NK-92 treated with Interleukin-12 subunit alpha and Interleukin-12 subunit beta, amount 100 ng/mL, for 24 hours (cell line): ENCODE measurements around the gene ANKAR.
"Not testable (repeated sequence)": the region's sequence is repeated elsewhere in the genome, so short reads cannot be mapped to it uniquely, and the experiment has no call there.

Source experiments
- DNase-seq: peaks from one replicate; lab custom pipeline; 2025; lab: John Stamatoyannopoulos, UW

ANKAR gene

GRCh38 chr2:189674374-189675112, at the start of gene ANKAR:
Gene ANKAR (plus strand): TSS chr2:189674670. CDS start chr2:189676491, 1,821 bp downstream.
- DNase-seq = peak; percentile 62

- no peak for DNase-seq
Measured at GRCh38 chr2:189625636-189626035, 48.8 kb upstream of the ANKAR start.

- no peak for DNase-seq
Measured at GRCh38 chr2:189627789-189628188, 46.7 kb upstream of the ANKAR start.

GRCh38 chr2:189628817-189629530, 45.5 kb upstream of the ANKAR start:
- DNase-seq = no peak

- no peak for DNase-seq
Measured at GRCh38 chr2:189629531-189630453, 44.7 kb upstream of the ANKAR start.

GRCh38 chr2:189631849-189632248, 42.6 kb upstream of the ANKAR start:
- no peak for DNase-seq

GRCh38 chr2:189633392-189633811, 41.1 kb upstream of the ANKAR start:
- no peak for DNase-seq

GRCh38 chr2:189635353-189635752, 39.1 kb upstream of the ANKAR start:
- DNase-seq = no peak

GRCh38 chr2:189638301-189639006, 36.0 kb upstream of the ANKAR start:
- DNase-seq = no peak

GRCh38 chr2:189639007-189639609, 35.4 kb upstream of the ANKAR start:
- no peak for DNase-seq

- DNase-seq = no peak
Measured at GRCh38 chr2:189641002-189641401, 33.5 kb upstream of the ANKAR start.

- no peak for DNase-seq
Measured at GRCh38 chr2:189641590-189641989, 32.9 kb upstream of the ANKAR start.

- DNase-seq = no peak
Measured at GRCh38 chr2:189646521-189646920, 27.9 kb upstream of the ANKAR start.

- DNase-seq = no peak
Measured at GRCh38 chr2:189648846-189649509, 25.5 kb upstream of the ANKAR start.

GRCh38 chr2:189651284-189651683, 23.2 kb upstream of the ANKAR start:
- no peak for DNase-seq

- DNase-seq = not testable (repeated sequence)
Measured at GRCh38 chr2:189653464-189653863, 21.0 kb upstream of the ANKAR start.

- DNase-seq = no peak
Measured at GRCh38 chr2:189654641-189655040, 19.8 kb upstream of the ANKAR start.

GRCh38 chr2:189657867-189658266, 16.6 kb upstream of the ANKAR start:
- peak; percentile 45 for DNase-seq

GRCh38 chr2:189658306-189659212, 15.9 kb upstream of the ANKAR start:
- DNase-seq = no peak

- no peak for DNase-seq
Measured at GRCh38 chr2:189659734-189660133, 14.7 kb upstream of the ANKAR start.
